Effector memory CD8-positive, alpha-beta T cell (primary cell): ENCODE measurements around the gene ANKRD30A.
"Not testable (repeated sequence)": the region's sequence is repeated elsewhere in the genome, so short reads cannot be mapped to it uniquely, and the experiment has no call there.

ENCODE experiments used
- ATAC-seq: fragments of 150-1000 bp; cut with Tn5 transposase; replicated peaks from 2 replicates; pipeline ENCODE4 v1.10.0; 2021; ENCODE audit warnings: mild to moderate bottlenecking, moderate library complexity
- DNase-seq, 3 experiments: peaks; one replicate each; pipeline ENCODE4 v3.0.0; 2021
- H3K27ac Mint-ChIP-seq, 2 donors: one replicate each; pipeline ENCODE4 v1.8.0; 2022; ENCODE audit warnings: mild to moderate bottlenecking in 2 of 2, mixed read lengths in 2 of 2, moderate library complexity in 2 of 2
- H3K27me3 Mint-ChIP-seq, 2 donors: one replicate each; pipeline ENCODE4 v1.8.0; 2022; ENCODE audit warnings: mixed read lengths in 2 of 2
- H3K36me3 Mint-ChIP-seq: one replicate; pipeline ENCODE4 v1.8.0; 2022; ENCODE audit warnings: mild to moderate bottlenecking, moderate library complexity, mixed read lengths; ENCODE audit not compliant: insufficient read depth
- H3K4me1 Mint-ChIP-seq, 2 donors: one replicate each; pipeline ENCODE4 v1.8.0; 2022; ENCODE audit warnings: low read depth in 2 of 2, mixed read lengths in 2 of 2
- H3K4me3 Mint-ChIP-seq, 2 donors: one replicate each; pipeline ENCODE4 v1.8.0; 2022; ENCODE audit warnings: mild to moderate bottlenecking in 2 of 2, mixed read lengths in 2 of 2, moderate library complexity in 2 of 2
- H3K9me3 Mint-ChIP-seq, 2 donors: one replicate each; pipeline ENCODE4 v1.8.0; 2022; ENCODE audit warnings: mixed read lengths in 2 of 2
- total RNA-seq, 9 experiments: gene quantifications; one replicate each; lab custom pipeline; 2026; lab: John Stamatoyannopoulos, UW

Gene ANKRD30A
- total RNA-seq, result 0 reads per million in 9 experiments

GRCh38 chr10:37125191-37125732 lies at the start of gene ANKRD30A:
Gene ANKRD30A, plus strand, starts transcription at chr10:37125598. Its CDS starts 190 bp downstream, at chr10:37125788.
- Mint-ChIP-seq H3K4me3 (no peak within 1 kb of the TSS), H3K9me3 (peaks cover 0 to 2% of the 10 kb centered on the region in 2 donors), H3K4me1 (no peaks in the 10 kb centered on the region), H3K27me3 (no peaks in the 10 kb centered on the region), H3K36me3 (peaks cover 7% of the 10 kb centered on the region), H3K27ac (no peak within 1 kb of the TSS)
- ATAC-seq (no peak), DNase-seq (no peak)

- ATAC-seq, H3K4me1 Mint-ChIP-seq, H3K27me3 Mint-ChIP-seq, H3K27ac Mint-ChIP-seq, H3K4me3 Mint-ChIP-seq, DNase-seq, H3K36me3 Mint-ChIP-seq: not testable (repeated sequence)
- peaks cover 3 to 15% of the 10 kb centered on the region in 2 donors for H3K9me3 Mint-ChIP-seq
Measured at GRCh38 chr10:37076083-37076482, 49.3 kb upstream of the ANKRD30A start.

GRCh38 chr10:37095792-37096573 lies 29.4 kb upstream of the ANKRD30A start:
- DNase-seq, result no peak

GRCh38 chr10:37101261-37101660 lies 24.1 kb upstream of the ANKRD30A start:
- Mint-ChIP-seq H3K4me3 (no peak overlapping the region), H3K36me3 (no peaks in the 10 kb centered on the region), H3K27me3 (no peaks in the 10 kb centered on the region), H3K27ac (no peak overlapping the region), H3K4me1 (no peaks in the 10 kb centered on the region), H3K9me3 (peaks cover 4 to 32% of the 10 kb centered on the region in 2 donors)
- DNase-seq (no peak), ATAC-seq (no peak)

More at GRCh38 chr10:37095792-37096573, 29.4 kb upstream of the ANKRD30A start:
- Mint-ChIP-seq H3K4me1 (no peaks in the 10 kb centered on the region), H3K27me3 (no peaks in the 10 kb centered on the region), H3K36me3 (no peaks in the 10 kb centered on the region), H3K9me3 (peaks cover 5 to 23% of the 10 kb centered on the region in 2 donors), H3K27ac (no peak overlapping the region), H3K4me3 (no peak overlapping the region)
- no peak for ATAC-seq

GRCh38 chr10:37109000-37109399 lies 16.4 kb upstream of the ANKRD30A start:
- Mint-ChIP-seq H3K27ac (no peak overlapping the region), H3K4me1 (no peaks in the 10 kb centered on the region), H3K4me3 (no peak overlapping the region), H3K27me3 (no peaks in the 10 kb centered on the region), H3K36me3 (no peaks in the 10 kb centered on the region), H3K9me3 (peaks cover 13 to 33% of the 10 kb centered on the region in 2 donors)
- DNase-seq (no peak), ATAC-seq (no peak)

- peaks cover 7% of the 10 kb centered on the region for H3K36me3 Mint-ChIP-seq
- H3K9me3 Mint-ChIP-seq, result peaks cover 0 to 2% of the 10 kb centered on the region in 2 donors
- ATAC-seq (no peak), DNase-seq (no peak)
- no peaks in the 10 kb centered on the region for H3K27me3 Mint-ChIP-seq
- no peak overlapping the region for H3K27ac Mint-ChIP-seq
- H3K4me1 Mint-ChIP-seq, result no peaks in the 10 kb centered on the region
- H3K4me3 Mint-ChIP-seq, result no peak overlapping the region
Measured at GRCh38 chr10:37124532-37124931, 866 bp upstream of the ANKRD30A start.

GRCh38 chr10:37125921-37126320 lies 523 bp downstream of the ANKRD30A start:
- Mint-ChIP-seq H3K36me3 (peaks cover 7% of the 10 kb centered on the region), H3K9me3 (peaks cover 0 to 2% of the 10 kb centered on the region in 2 donors), H3K27me3 (no peaks in the 10 kb centered on the region), H3K4me1 (no peaks in the 10 kb centered on the region), H3K4me3 (no peak overlapping the region), H3K27ac (no peak overlapping the region)
- ATAC-seq (no peak), DNase-seq (no peak)

GRCh38 chr10:37146443-37146842 lies 21.0 kb downstream of the ANKRD30A start:
- Mint-ChIP-seq H3K4me3 (no peak overlapping the region), H3K9me3 (peaks cover 6 to 7% of the 10 kb centered on the region in 2 donors), H3K27me3 (no peaks in the 10 kb centered on the region), H3K4me1 (no peaks in the 10 kb centered on the region), H3K27ac (no peak overlapping the region), H3K36me3 (no peaks in the 10 kb centered on the region)
- no peak for ATAC-seq
- DNase-seq, result no peak

- not testable (repeated sequence) for H3K9me3 Mint-ChIP-seq, ATAC-seq, H3K27ac Mint-ChIP-seq, H3K27me3 Mint-ChIP-seq, H3K4me3 Mint-ChIP-seq, H3K36me3 Mint-ChIP-seq, H3K4me1 Mint-ChIP-seq, DNase-seq
Measured at GRCh38 chr10:37162430-37162829, 37.0 kb downstream of the ANKRD30A start.

- not testable (repeated sequence) for ATAC-seq, H3K4me3 Mint-ChIP-seq, H3K9me3 Mint-ChIP-seq, H3K27ac Mint-ChIP-seq, H3K4me1 Mint-ChIP-seq, DNase-seq, H3K36me3 Mint-ChIP-seq, H3K27me3 Mint-ChIP-seq
Measured at GRCh38 chr10:37171945-37172344, 46.5 kb downstream of the ANKRD30A start.

GRCh38 chr10:37178296-37178695 lies 52.9 kb downstream of the ANKRD30A start:
- not testable (repeated sequence) for H3K36me3 Mint-ChIP-seq, H3K27me3 Mint-ChIP-seq, DNase-seq, H3K4me1 Mint-ChIP-seq, H3K4me3 Mint-ChIP-seq, ATAC-seq, H3K27ac Mint-ChIP-seq
- H3K9me3 Mint-ChIP-seq, result peaks cover 6 to 12% of the 10 kb centered on the region in 2 donors

GRCh38 chr10:37182719-37183118 lies 57.3 kb downstream of the ANKRD30A start:
- not testable (repeated sequence) for ATAC-seq, H3K36me3 Mint-ChIP-seq, H3K27ac Mint-ChIP-seq, DNase-seq, H3K4me1 Mint-ChIP-seq, H3K4me3 Mint-ChIP-seq, H3K27me3 Mint-ChIP-seq
- peaks cover 6 to 10% of the 10 kb centered on the region in 2 donors for H3K9me3 Mint-ChIP-seq

GRCh38 chr10:37206132-37206531 lies 80.7 kb downstream of the ANKRD30A start:
- Mint-ChIP-seq H3K9me3 (peaks cover 7 to 23% of the 10 kb centered on the region in 2 donors), H3K27ac (no peak overlapping the region), H3K4me3 (no peak overlapping the region), H3K4me1 (no peaks in the 10 kb centered on the region), H3K36me3 (no peaks in the 10 kb centered on the region), H3K27me3 (no peaks in the 10 kb centered on the region)
- DNase-seq (no peak), ATAC-seq (no peak)

- H3K27ac Mint-ChIP-seq, result no peak overlapping the region
- DNase-seq (no peak), ATAC-seq (no peak)
- no peak overlapping the region for H3K4me3 Mint-ChIP-seq
- H3K27me3 Mint-ChIP-seq, result no peaks in the 10 kb centered on the region
- peaks cover 3 to 7% of the 10 kb centered on the region in 2 donors for H3K9me3 Mint-ChIP-seq
- no peaks in the 10 kb centered on the region for H3K4me1 Mint-ChIP-seq
- H3K36me3 Mint-ChIP-seq, result no peaks in the 10 kb centered on the region
Measured at GRCh38 chr10:37220866-37221265, 95.5 kb downstream of the ANKRD30A start.
